Endothelial cell of umbilical vein (primary cell): ENCODE measurements around the gene FAM234B. TPM values are rescaled to one million over a fixed set of nuclear protein-coding genes. Genes with fewer than 3 reads are reported as not detected.

Source experiments
- BruUV-seq: library from RNA; stranded (reverse); fragments of 400-500 nt; replicated peaks from 2 replicates; lab custom pipeline; 2021; lab: Mats Ljungman, UMichigan
- CTCF ChIA-PET: fragments of 300-600, 350-600 bp; sonication (Branson Sonifier 250); formaldehyde crosslinking; loops from one replicate; lab custom pipeline; 2021; ENCODE audit warnings: antibody characterized with exemption, inconsistent platforms; lab: Charles Lee
- POLR2A ChIA-PET: fragments of 300-600, 350-600 bp; sonication (Branson Sonifier 250); formaldehyde crosslinking; loops from one replicate; lab custom pipeline; 2021; ENCODE audit warnings: antibody characterized with exemption, inconsistent platforms; lab: Charles Lee
- DNase-seq: peaks from one replicate; pipeline ENCODE4 v3.0.0-alpha.2; 2011; ENCODE audit warnings: low read depth, low spot score
- FAIRE-seq: peaks from 2 replicates; lab custom pipeline; 2011; peaks lifted over from hg19 to GRCh38; lab: Jason Lieb, UNC
- H2AFZ ChIP-seq: 2 replicates; pipeline ENCODE4 v1.6.0; 2012; ENCODE audit warnings: low read depth, low read length, control low read depth, inconsistent platforms
- H3K27ac ChIP-seq: 2 replicates; pipeline ENCODE4 v1.5.1; 2011; ENCODE audit warnings: low read depth, mild to moderate bottlenecking, control low read depth, low read length, moderate library complexity; ENCODE audit not compliant: insufficient read depth
- H3K27me3 ChIP-seq, 2 experiments: 2 replicates each; pipeline versions ENCODE4 v1.6.0 to v1.6.1; 2011; ENCODE audit warnings: low read length in 2 of 2, mixed read lengths in 1 of 2; ENCODE audit not compliant: control insufficient read depth in 2 of 2, insufficient read depth in 2 of 2
- H3K36me3 ChIP-seq, 2 experiments: 2 replicates in 1 of 2; 3 replicates in 1 of 2; pipeline ENCODE4 v1.5.1; 2011; ENCODE audit warnings: low read length in 2 of 2, mild to moderate bottlenecking in 1 of 2, moderate library complexity in 1 of 2; ENCODE audit not compliant: control insufficient read depth in 2 of 2, insufficient read depth in 2 of 2; ENCODE audit errors: extremely low read depth in 1 of 2
- H3K4me1 ChIP-seq: 3 replicates; pipeline ENCODE4 v1.5.1; 2011; ENCODE audit warnings: mild to moderate bottlenecking, low read length; ENCODE audit not compliant: control insufficient read depth, insufficient read depth; ENCODE audit errors: extremely low read depth
- H3K4me2 ChIP-seq: 2 replicates; pipeline ENCODE4 v1.6.1; 2011; ENCODE audit warnings: low read length, control low read depth, mixed read lengths; ENCODE audit not compliant: insufficient read depth
- H3K4me3 ChIP-seq, 3 experiments: fragments of 200-600 bp in 1 of 3; sonication (generic), shearing (Covaris generic) in 1 of 3; replicated peaks in 1 of 3; 2 replicates each; pipeline ENCODE4 v1.5.1; 2011 to 2016; ENCODE audit warnings: control low read depth in 3 of 3, low read length in 3 of 3, mild to moderate bottlenecking in 2 of 3, inconsistent platforms in 1 of 3, low read depth in 1 of 3, moderate library complexity in 1 of 3; ENCODE audit not compliant: insufficient read depth in 1 of 3
- H3K79me2 ChIP-seq: 2 replicates; pipeline ENCODE4 v1.6.0; 2012; ENCODE audit warnings: low read length, inconsistent platforms; ENCODE audit not compliant: control insufficient read depth, insufficient read depth
- H3K9ac ChIP-seq: replicated peaks from 2 replicates; pipeline ENCODE3; 2011; ENCODE audit warnings: low read length, control low read depth; ENCODE audit not compliant: insufficient read depth; ENCODE audit errors: extremely low read depth
- H3K9me1 ChIP-seq: replicated peaks from 3 replicates; pipeline ENCODE4 v1.6.0; 2011; ENCODE audit warnings: mild to moderate bottlenecking, low read length; ENCODE audit not compliant: control insufficient read depth, insufficient read depth; ENCODE audit errors: extremely low read depth
- H3K9me3 ChIP-seq: replicated peaks from 2 replicates; pipeline ENCODE4 v1.5.1; 2012; ENCODE audit warnings: low read length, inconsistent platforms; ENCODE audit not compliant: control insufficient read depth, insufficient read depth
- H4K20me1 ChIP-seq: replicated peaks from 2 replicates; pipeline ENCODE3; 2011; ENCODE audit warnings: mild to moderate bottlenecking, low read length; ENCODE audit not compliant: control insufficient read depth, insufficient read depth; ENCODE audit errors: extremely low read depth
- EZH2 ChIP-seq: IDR thresholded peaks from 2 replicates; pipeline ENCODE4 v1.6.1; 2012; ENCODE audit warnings: borderline replicate concordance, low read depth, mild to moderate bottlenecking, moderate library complexity, low read length, inconsistent platforms; ENCODE audit not compliant: severe bottlenecking
- FOS ChIP-seq: IDR thresholded peaks from 2 replicates; pipeline ENCODE4 v1.6.1; 2011; ENCODE audit warnings: mild to moderate bottlenecking, low read length, moderate library complexity, borderline replicate concordance; ENCODE audit not compliant: insufficient read depth
- GATA2 ChIP-seq: IDR thresholded peaks from 2 replicates; pipeline ENCODE4 v1.7.0; 2011; ENCODE audit warnings: low read depth, mild to moderate bottlenecking, moderate library complexity, mixed read lengths, low read length; ENCODE audit not compliant: insufficient read length, insufficient read depth
- JUN ChIP-seq: IDR thresholded peaks from 2 replicates; pipeline ENCODE4 v1.6.1; 2011; ENCODE audit warnings: borderline replicate concordance, low read depth; ENCODE audit not compliant: insufficient read length, insufficient read depth
- MAX ChIP-seq: IDR thresholded peaks from 2 replicates; pipeline ENCODE4 v1.6.1; 2011; ENCODE audit not compliant: insufficient read depth, insufficient read length
- MYC ChIP-seq: IDR thresholded peaks from one replicate; pipeline ENCODE4 v1.6.1; 2011; ENCODE audit warnings: mild to moderate bottlenecking, low read depth, low read length
- POLR2AphosphoS5 ChIP-seq: IDR thresholded peaks from 2 replicates; pipeline ENCODE4 v1.6.1; 2012; ENCODE audit warnings: low read depth, mild to moderate bottlenecking, control low read depth, low read length, moderate library complexity; ENCODE audit not compliant: insufficient read depth
- dilution Hi-C: fragments of 300-500 bp; cut with MboI; formaldehyde crosslinking; loops from one replicate; pipeline ENCODE4 v1.15.0; 2019; ENCODE audit warnings: low sequenced_read_pairs; ENCODE audit not compliant: extremely low pct_ligation_motif_present
- intact Hi-C: fragments of 100-400 bp; cut with micrococcal nuclease; formaldehyde crosslinking; loops from one replicate; pipeline ENCODE4 v1.10.0; 2022
- polyA plus RNA-seq, 4 experiments: library from polyadenylated mRNA; depleted of rRNA in 3 of 4; stranded (reverse) in 3 of 4; unstranded in 1 of 4; fragments of >200 nt; gene quantifications; 2 replicates each; pipeline versions ENCODE4 v1.2.1 to v1.2.3, GENCODE V29; 2011 to 2012; ENCODE audit warnings: missing spikeins in 1 of 4
- total RNA-seq: library from RNA; stranded (reverse); gene quantifications from 2 replicates; pipeline ENCODE4 v1.2.3, GENCODE V29; 2021

Gene FAM234B
- total and polyA plus RNA-seq, 2 donors (not counting 3 experiments of a cell fraction or from before 2014, with no cell fraction given): 4.9 to 13.2 TPM

GRCh38 chr12:13007496-13008233 is 36.5 kb upstream of the FAM234B start:
- H3K4me2 ChIP-seq: no peak overlapping the region
- CTCF ChIA-PET: interaction anchor here (1.0 kb wide), 1 partner anchor 205 kb away, joined by 3 read pairs; no protein-coding TSS in a partner anchor
- intact Hi-C loops: no loop called here
- no peak overlapping the region for H3K4me3 ChIP-seq
- POLR2A ChIA-PET: no interaction called here
- dilution Hi-C loops: no loop called here
- no peaks in the 10 kb centered on the region for H3K36me3 ChIP-seq
- H3K4me1 ChIP-seq: no peaks in the 10 kb centered on the region
- BruUV-seq: no TSS peak
- FAIRE-seq (no peak), DNase-seq (no peak)
- no peaks in the 10 kb centered on the region for H3K79me2 ChIP-seq
- H3K27me3 ChIP-seq: no peaks in the 10 kb centered on the region
- no peaks in the 10 kb centered on the region for H3K9me1 ChIP-seq
- TF ChIP-seq GATA2: no peak
- no peak for TF ChIP-seq POLR2AphosphoS5
- no peak for TF ChIP-seq EZH2
- no peak for TF ChIP-seq MAX
- TF ChIP-seq MYC: no peak
- no peak for TF ChIP-seq FOS
- TF ChIP-seq JUN: no peak
- no peak overlapping the region for H3K9ac ChIP-seq
- no peaks in the 10 kb centered on the region for H3K9me3 ChIP-seq
- no peak overlapping the region for H3K27ac ChIP-seq
- H4K20me1 ChIP-seq: no peaks in the 10 kb centered on the region
- H2AFZ ChIP-seq: no peak overlapping the region
